ENCODE results near the gene PLCB3.

The PLCB3 gene

DNA sequence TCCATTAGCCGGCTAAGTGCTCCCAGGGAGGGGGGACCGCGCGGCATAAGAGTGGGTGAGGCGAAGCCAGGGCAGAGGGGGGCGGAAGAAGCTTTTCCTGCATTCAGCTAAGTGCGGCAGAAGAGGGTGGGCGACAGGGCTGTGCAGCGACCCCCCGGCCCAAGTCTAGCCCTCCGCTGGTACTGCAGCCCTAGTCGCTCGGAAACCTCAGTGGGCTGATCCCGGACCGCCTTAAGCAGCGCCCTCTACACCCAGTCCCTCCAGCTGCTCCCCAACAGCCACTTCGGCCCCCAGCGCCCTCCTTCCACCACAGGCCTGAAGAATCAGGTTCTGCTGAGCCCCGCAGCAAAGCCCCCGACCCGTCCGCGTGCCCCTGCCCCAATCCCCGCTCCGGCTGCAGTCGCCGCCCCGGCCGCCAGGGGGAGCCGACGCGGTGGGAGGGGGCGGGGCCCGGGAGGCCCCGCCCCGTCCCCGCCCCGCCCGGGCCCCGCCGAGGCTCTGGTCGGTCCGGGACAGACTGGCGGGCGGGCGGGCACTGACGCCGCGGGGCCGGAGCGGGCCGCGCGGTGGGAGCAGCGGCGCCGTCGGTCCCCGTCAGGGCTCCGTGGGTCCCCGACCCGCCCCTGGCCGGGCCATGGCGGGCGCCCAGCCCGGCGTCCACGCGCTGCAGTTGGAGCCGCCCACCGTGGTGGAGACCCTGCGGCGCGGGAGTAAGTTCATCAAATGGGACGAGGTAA, at the start of gene PLCB3:
TSS of gene PLCB3 (plus strand) at position 515 of the 737 bp plus-strand sequence. CDS start at position 635, 120 bp downstream.
- peak; percentile 57 for DNase-seq (ENCODE audit: low spot score)

DNA sequence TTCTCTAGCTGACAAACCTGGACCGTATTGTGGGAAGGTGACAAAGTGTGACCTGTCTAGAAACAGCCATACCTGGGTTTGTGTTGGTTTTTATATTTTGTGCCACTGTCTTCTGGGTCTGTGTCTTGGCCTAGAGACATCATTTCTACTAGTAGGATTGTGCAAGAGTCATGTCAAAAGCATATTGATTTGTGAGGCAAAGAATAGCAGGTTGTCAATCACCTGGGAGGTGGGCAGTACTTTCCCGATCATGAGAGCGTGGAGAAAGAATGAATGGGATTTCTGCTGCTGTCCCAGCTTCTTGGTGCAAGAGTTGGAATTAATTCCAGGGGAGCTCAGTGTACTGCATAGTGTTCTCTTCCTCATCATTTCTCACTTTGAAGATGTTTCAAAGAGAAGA, 49.8 kb upstream of the PLCB3 start:
- no peak for DNase-seq (ENCODE audit: low spot score)

DNA sequence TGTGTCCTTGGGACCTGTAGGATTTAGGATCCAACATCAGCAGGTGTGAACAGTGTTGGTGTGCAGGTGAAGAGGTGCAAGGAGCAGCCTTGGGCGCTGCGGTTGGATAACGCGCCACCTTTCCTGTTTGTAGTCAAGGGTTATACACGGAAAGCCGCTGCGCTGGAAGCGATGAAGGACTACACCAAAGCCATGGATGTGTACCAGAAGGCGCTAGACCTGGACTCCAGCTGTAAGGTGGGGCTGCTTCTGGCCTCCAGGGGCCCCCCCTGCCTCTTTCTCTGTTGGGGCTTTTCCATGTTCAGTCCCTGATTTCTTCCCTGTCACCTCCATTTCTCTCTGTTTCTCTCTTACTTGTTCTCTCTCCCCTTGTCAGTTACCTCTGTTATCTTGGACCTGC, 48.3 kb upstream of the PLCB3 start:
- no peak for DNase-seq (ENCODE audit: low spot score)

DNA sequence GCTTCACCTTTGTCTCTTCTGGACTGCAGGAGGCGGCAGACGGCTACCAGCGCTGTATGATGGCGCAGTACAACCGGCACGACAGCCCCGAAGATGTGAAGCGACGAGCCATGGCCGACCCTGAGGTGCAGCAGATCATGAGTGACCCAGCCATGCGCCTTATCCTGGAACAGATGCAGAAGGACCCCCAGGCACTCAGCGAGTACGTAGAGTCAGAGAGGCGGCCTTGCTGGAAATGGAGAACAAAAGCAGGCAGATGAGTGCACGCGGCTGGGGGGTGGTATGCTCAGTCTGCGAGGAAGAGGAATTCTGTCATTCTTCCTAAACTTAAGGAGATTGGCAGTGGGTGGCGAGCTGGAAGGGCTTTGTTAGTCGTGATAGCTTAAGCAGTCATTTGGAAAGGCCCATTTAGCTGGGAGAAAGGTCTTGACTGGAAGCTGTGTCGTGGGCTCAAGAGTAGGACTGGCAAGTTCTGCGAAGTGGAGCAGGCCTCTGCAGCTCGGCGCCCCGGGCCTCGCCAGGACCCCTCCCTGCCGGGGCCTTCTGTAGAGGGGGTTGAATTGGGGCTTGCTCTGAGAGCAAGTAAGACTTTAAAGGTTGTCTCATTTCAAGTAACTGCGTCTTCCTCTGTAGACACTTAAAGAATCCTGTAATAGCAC, 47.8 kb upstream of the PLCB3 start:
- no peak for DNase-seq (ENCODE audit: low spot score)

DNA sequence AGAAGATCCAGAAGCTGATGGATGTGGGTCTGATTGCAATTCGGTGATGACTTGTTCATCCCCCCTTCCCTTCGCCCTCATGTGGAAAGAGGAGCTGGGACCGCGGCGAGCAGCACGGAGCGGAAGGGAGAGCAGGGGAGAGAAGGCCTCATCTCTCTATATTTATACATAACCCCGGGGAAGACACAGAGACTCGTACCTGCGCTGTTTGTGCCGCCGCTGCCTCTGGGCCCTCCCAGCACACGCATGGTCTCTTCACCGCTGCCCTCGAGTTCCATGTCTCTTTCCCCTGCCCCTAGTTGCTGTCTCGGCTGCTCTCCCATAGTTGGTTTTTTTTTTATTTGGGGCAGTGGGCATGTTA, 47.3 kb upstream of the PLCB3 start:
- no peak for DNase-seq (ENCODE audit: low spot score)

DNA sequence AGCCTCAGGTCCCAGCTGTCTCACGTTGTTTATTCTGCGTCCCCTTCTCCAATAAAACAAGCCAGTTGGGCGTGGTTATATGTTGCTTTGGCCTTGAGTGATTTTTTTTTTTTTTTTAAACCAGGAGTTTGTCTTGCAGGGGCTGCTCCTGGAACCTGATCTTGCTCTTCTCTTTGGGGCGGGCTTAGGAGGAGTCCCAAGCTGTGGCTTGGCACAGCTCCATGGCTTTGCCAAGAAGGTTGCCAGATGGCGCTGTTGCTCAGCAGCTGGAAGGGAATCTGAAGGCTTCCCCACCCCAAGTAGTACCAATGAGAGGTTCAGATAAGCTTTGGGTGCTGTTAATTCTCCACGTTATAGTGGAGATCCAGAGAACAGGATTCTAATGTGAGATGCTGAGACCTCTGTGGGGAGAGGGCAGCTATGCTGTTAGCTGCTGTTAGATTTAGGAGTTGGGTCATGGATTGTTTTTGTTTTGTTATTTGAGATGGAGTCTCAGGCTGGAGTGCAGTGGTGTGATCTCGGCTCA, 46.8 kb upstream of the PLCB3 start:
- peak; percentile 88 for DNase-seq (ENCODE audit: low spot score)

DNA sequence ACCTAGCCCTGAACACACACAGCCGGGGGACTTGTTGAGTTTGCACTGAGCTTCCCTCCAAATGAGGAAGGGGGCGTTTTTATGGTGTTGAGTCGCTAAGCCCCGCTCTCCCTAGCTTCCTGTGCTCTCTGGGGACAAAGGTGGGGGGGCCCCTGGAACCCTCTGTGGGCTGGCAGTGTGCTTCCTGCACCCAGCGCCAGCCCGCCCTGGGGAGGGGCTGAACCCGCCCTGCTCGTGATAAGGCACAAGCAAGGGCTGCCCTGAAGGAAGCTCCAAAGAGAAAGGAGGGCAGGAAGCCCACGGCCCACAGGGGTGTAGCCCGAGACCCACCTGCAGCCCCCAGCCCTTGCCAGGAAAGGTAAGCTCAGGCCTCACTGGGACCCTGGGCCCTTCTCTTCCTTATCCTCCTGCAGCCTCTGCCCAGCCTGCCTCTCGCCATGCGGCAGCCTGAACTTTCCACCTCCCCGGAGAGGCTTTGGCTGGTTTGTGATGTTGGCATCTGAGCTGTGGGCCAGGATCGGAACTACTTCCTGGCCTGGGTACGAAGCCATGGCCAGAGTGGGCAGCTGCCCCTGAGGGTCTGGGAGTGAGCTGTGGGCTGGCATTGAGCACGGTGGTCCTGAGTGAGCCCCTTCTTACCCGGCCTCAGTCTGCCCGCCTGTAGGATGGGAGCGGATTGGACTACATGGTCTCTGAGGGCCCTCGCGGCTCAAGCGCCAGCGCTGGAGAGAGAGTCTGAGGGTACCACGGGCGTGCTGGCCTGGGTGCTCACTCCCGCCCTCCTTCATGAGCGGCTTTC, 44.7 kb upstream of the PLCB3 start, which contains the start of gene FERMT3:
TSS of gene FERMT3 (plus strand) at position 265 of the 799 bp plus-strand sequence. CDS start 644 bp downstream, outside the sequence.
- DNase-seq (ENCODE audit: low spot score), result no peak

DNA sequence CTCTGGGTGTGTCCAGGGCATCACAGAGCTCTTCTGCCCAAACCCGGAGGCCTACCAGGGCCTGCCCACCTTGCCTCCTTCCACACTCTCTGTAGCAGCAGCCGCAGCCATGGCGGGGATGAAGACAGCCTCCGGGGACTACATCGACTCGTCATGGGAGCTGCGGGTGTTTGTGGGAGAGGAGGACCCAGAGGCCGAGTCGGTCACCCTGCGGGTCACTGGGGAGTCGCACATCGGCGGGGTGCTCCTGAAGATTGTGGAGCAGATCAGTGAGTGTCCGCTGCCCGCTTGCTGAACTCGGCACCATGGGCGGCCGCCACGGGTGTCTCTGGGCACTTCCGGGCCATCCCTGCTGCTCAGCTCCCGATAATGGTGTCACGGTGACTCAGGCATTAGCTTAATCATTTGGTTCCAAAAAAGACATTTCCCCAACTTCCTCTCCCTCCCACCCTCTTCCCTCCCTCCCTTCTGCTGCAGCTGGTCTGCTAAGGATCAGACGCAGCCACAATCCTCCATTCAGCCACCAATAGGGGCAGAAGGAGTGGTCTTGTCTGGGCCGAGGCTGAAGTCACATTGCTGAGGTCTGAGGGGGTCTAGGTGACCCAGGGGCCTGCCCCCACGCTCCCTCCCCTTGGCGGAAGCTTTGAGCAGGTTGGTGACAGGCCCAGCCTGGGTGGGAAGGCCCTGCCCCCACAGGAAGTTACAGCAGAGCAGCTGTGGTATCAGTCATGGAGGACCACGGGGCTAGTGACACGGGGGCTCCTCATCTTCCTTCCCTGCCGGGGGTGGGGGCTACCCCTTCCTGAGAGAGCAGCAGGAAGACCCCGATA, 43.9 kb upstream of the PLCB3 start:
- no peak for DNase-seq (ENCODE audit: low spot score)

DNA sequence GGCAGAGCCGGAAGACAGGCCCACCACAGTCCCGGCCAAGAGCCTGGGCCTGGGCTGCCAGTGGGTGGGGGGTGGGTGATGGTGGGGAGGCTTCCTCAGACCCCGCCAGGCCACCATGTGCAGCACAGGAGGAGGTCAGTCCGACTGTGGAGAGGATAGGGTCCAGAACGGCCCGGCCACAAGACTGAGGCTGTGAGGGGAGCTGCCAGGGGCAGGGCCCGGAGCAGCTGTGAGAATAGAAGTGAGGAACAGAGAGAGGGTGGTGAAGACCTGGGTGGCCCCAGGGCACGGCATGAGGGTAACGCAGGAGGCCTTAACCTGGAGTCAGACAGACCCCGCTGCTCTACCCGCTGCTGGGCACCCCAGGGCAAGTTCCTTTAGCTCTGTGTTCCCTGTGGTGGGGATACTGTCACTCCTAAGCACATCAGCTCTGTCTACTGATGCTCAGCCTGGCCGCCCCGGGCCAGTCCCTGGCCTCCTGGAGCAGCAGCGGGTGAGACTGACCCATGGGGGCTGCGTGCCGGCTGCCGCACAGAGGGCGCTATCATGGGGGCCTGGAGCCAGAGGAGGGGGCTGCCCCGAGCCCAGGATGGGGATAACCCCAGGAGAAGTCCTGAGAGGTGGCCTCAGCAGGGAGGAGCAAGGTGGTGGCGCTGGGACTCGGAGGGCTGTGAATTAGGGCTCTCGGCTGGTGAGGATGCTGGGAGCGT, 43.1 kb upstream of the PLCB3 start:
- DNase-seq (ENCODE audit: low spot score), result no peak

DNA sequence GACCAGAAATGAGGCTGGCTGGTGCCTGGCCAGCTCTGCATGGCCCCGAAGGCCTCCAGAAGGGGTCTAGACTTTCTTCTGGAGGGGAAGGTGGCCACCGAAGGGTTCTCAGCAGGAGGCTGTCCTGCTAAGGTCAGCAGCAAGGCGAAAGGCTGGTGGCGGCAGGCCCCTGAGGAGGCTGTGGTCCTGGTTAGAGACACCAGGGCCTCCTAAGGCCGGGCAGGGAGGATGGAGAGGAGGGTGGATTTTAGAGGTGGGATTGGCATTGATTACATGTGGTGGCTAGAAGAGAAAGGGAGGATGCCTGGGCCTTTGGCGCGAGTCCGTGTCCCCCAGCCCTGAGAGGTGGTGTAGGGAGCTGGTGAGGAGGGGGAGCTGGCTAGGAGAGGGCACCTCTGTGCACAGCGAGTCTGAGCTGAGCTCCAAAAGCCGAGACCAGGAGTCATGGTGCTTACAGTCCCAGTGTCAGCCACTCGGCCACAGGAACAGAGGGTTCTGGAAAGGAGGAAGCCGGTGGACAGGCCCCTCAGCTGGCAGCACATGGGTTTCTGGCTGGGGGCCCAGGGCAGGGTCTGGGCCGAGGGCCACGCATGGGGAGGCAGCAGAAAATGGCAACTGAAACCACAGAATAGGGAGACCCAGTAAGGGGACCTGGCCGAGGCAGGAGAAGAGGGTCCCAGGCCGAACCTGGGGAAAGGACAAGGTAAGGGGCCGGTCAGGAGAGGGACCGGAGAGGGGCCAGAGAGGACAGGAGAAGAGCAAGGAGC, 42.4 kb upstream of the PLCB3 start:
- no peak for DNase-seq (ENCODE audit: low spot score)

DNA sequence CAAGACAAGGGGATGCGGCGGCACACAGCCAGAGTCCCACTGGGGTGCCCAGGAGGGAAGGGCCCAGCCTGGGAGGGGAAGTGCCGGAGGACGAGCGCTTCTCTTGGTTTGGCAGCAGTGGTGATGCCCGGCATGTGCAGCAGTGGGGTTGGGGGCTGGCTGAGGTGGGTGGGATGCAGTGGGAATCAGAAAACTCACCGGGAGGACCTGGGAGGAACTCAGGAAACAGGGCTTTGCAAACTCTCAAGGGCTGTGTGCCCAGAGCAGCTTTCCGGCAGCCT, 41.8 kb upstream of the PLCB3 start:
- DNase-seq (ENCODE audit: low spot score), result no peak

DNA sequence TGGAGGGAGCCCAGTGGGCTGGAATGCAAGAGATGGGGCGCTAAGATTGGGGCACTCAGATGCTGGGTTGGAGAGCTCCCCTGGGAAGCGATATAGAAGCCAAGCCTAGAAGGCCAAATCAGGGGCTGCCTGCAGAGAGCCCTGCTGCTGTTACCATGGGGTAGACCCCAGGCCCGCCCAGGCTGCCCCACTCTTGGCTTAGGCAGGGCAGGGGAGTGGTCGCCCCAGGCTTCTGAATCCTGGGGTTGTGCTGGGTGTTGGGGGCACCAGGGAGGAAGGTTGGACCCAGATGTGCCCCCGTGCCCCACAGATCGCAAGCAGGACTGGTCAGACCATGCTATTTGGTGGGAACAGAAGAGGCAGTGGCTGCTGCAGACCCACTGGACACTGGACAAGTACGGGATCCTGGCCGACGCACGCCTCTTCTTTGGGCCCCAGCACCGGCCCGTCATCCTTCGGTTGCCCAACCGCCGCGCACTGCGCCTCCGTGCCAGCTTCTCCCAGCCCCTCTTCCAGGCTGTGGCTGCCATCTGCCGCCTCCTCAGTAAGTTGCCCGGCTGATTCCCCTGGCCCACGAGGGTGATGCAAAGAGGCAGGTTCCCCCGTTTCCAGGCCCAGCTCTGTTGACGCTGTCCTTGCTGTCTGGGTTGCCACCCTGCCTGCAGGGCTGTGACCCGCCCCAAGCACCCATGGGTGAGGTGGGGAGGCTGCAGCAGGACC, 40.9 kb upstream of the PLCB3 start:
- DNase-seq (ENCODE audit: low spot score), result no peak

DNA sequence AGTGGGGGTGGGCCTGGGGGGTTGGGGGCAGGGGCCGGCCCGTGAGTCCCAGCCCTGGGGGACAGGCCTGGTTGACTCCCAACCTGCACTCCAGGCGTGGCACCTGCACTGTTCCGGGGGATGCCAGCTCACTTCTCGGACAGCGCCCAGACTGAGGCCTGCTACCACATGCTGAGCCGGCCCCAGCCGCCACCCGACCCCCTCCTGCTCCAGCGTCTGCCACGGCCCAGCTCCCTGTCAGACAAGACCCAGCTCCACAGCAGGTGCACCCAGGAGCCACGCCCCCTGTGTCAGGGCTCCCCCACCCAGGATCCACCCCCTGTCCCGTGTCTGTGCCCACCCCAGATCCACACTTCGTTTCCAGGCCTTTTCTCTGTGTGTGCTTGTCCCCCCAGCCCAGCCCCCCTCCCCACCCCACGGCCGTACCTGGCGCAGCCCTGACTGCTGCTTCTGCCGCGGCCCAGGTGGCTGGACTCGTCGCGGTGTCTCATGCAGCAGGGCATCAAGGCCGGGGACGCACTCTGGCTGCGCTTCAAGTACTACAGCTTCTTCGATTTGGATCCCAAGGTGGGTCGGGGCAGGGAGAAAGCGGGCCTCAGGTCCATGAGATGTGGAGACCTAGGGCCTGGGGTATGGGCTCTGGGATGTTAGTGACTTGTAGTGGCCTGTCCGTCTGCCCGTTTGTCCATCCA, 40.0 kb upstream of the PLCB3 start:
- no peak for DNase-seq (ENCODE audit: low spot score)

DNA sequence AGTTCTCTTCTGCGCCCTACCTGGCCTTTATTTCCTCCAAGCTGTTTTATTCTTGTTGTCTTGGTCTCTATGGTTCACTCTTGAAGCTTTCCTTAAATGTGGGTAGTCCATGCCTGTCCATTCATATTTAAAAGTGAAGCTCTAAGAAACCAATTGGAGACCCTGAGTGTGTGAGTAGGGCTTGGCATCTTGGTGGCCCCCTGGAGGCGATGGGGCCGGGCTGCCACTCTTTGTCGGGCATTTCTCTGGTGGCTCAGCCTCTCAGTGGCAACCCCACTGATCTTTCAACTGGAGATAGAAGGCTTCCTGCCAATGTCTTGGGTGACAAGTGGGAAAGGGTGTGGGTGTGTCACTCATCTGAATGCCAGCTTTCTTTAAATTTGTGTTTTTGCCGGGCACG, 34.5 kb upstream of the PLCB3 start:
- no peak for DNase-seq (ENCODE audit: low spot score)

DNA sequence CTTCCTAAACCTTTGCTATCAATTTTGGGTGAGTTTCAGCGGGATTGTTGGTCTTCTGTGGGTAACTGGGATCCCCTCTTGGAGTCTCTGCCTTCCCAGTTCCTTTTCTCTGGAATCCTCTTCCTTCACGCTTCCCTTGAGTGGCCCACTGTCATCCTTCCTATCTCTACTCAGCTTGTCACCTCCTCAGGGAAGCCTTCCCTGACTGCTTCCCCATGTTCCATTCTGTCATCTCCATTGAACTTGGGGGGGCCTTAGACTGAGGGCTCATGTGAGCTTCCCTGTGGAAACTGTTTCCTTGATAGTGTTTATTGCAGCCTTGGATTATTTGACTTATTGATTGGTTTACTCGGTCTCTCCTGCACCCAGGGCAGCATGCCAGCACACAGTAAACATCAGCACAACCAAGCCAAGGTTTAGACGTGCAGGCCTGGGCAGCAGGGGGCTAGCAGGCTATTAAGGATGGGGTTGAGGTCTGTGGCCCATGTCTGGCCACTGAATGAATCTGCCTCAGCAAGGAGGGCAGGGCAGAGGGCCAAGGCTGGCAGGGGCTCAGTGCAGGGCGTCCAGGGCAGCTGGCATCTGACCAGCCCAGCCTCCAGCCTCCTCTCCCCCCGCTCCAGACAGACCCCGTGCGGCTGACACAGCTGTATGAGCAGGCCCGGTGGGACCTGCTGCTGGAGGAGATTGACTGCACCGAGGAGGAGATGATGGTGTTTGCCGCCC, 32.5 kb upstream of the PLCB3 start:
- no peak for DNase-seq (ENCODE audit: low spot score)

DNA sequence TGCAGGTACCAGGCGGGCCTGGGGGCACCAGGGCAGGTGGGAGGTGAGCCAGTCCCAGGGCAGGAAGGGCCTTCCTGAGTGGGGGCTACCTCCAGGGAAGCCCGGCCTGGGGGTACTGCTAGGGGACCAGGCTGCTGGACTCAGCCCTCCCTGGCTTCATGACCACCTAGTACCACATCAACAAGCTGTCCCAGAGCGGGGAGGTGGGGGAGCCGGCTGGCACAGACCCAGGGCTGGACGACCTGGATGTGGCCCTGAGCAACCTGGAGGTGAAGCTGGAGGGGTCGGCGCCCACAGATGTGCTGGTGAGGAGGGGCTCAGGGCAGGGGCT, 32.0 kb upstream of the PLCB3 start:
- no peak for DNase-seq (ENCODE audit: low spot score)

DNA sequence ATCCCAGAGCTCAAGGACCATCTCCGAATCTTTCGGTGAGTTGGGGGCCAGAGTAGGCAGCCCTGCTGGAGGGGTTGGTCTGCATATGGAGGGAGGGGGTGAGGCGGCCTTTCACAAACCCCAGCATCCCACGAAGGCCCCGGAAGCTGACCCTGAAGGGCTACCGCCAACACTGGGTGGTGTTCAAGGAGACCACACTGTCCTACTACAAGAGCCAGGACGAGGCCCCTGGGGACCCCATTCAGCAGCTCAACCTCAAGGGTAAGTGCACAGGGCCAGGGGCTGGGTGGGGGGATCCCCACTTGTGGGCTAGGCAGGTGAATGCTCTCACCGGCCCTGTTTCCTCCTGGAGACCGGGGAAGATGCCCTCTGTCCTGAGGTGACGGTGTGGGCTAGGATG, 31.6 kb upstream of the PLCB3 start:
- no peak for DNase-seq (ENCODE audit: low spot score)

DNA sequence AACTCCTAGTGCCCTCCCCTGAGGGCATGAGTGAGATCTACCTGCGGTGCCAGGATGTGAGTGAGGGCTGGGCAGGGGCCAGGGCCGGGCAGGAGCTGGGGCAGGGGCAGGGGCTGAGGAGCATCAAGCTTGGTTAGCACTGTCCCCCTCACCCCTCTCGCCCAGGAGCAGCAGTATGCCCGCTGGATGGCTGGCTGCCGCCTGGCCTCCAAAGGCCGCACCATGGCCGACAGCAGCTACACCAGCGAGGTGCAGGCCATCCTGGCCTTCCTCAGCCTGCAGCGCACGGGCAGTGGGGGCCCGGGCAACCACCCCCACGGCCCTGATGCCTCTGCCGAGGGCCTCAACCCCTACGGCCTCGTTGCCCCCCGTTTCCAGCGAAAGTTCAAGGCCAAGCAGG, 31.1 kb upstream of the PLCB3 start:
- no peak for DNase-seq (ENCODE audit: low spot score)

DNA sequence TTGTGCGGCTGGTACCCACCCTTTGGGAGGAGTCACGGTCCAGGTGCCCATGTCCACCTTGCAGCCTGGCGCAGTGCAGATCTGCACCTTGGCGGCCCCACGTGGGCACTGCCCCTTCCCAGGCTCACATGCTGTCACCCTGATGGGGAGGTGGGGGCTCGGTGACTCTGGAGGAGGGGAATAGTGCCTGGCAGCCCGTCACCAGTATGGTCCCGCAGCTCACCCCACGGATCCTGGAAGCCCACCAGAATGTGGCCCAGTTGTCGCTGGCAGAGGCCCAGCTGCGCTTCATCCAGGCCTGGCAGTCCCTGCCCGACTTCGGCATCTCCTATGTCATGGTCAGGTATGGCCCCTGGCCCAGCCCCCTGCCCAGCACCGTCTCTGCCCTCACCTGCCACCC, 30.5 kb upstream of the PLCB3 start:
- no peak for DNase-seq (ENCODE audit: low spot score)
